B cell (primary cell): Measurements from ENCODE around the gene PDE4B. TPM values are rescaled to one million over a fixed set of nuclear protein-coding genes. Genes with fewer than 3 reads are reported as not detected.

Experiments used
- ATAC-seq: fragments of 200-7000 bp; cut with Tn5 transposase; one replicate; pipeline ENCODE4 v1.10.0; 2021; ENCODE audit warnings: low read depth, mild to moderate bottlenecking, moderate number of reproducible peaks, moderate library complexity
- CTCF ChIA-PET: fragments of 350-600 bp; sonication (Branson Sonifier 250); formaldehyde crosslinking; loops from one replicate; lab custom pipeline; 2021; ENCODE audit warnings: antibody characterized with exemption, inconsistent platforms; lab: Charles Lee
- POLR2A ChIA-PET: fragments of 350-600 bp; sonication (Branson Sonifier 250); formaldehyde crosslinking; loops from one replicate; lab custom pipeline; 2021; ENCODE audit warnings: antibody characterized with exemption; lab: Charles Lee
- DNase-seq: peaks from one replicate; pipeline ENCODE4 v3.0.0; 2013
- H2AFZ ChIP-seq: 2 replicates; pipeline ENCODE4 v1.6.1; 2012; ENCODE audit warnings: mild to moderate bottlenecking, low read depth, low read length; ENCODE audit not compliant: insufficient read depth, poor library complexity, severe bottlenecking
- H3K27ac ChIP-seq, 2 donors: 1 replicate in 1 of 2; 2 replicates in 1 of 2; pipeline ENCODE4 v1.5.1; 2012 to 2013; ENCODE audit warnings: low read length in 2 of 2, mild to moderate bottlenecking in 2 of 2, moderate library complexity in 1 of 2
- H3K27me3 ChIP-seq, 4 experiments: fragments of 200-600 bp in 1 of 4; sonication (generic) in 1 of 4; replicated peaks in 1 of 4; 1 replicate in 2 of 4; 2 replicates in 2 of 4; pipeline versions ENCODE4 v1.6.1 to v1.7.0; 2013 to 2016; ENCODE audit warnings: low read length in 3 of 4, mild to moderate bottlenecking in 2 of 4, mixed read lengths in 1 of 4, moderate library complexity in 1 of 4; ENCODE audit not compliant: insufficient read depth in 4 of 4, control insufficient read depth in 3 of 4; ENCODE audit errors: control extremely low read depth in 1 of 4
- H3K36me3 ChIP-seq, 2 experiments: replicated peaks in 1 of 2; 1 replicate in 1 of 2; 2 replicates in 1 of 2; pipeline versions ENCODE4 v1.6.1 to v1.7.1; 2013; ENCODE audit warnings: low read length in 1 of 2; ENCODE audit not compliant: insufficient read depth in 2 of 2, control insufficient read depth in 1 of 2; ENCODE audit errors: control extremely low read depth in 1 of 2, extremely low read depth in 1 of 2
- H3K4me1 ChIP-seq, 2 donors: fragments of 200-600 bp in 1 of 2; sonication (generic) in 1 of 2; 1 replicate in 1 of 2; 2 replicates in 1 of 2; pipeline versions ENCODE4 v1.5.1 to v1.6.1; 2013 to 2017; ENCODE audit warnings: low read length in 2 of 2; ENCODE audit not compliant: control insufficient read depth in 2 of 2, insufficient read depth in 2 of 2
- H3K4me2 ChIP-seq: replicated peaks from 2 replicates; pipeline ENCODE3; 2012; ENCODE audit warnings: mild to moderate bottlenecking, low read depth, low read length; ENCODE audit not compliant: poor library complexity, severe bottlenecking
- H3K4me3 ChIP-seq, 5 experiments: fragments of 200-600 bp in 1 of 5; sonication (generic) in 1 of 5; 1 replicate in 3 of 5; 2 replicates in 2 of 5; pipeline versions ENCODE4 v1.5.1 to v1.7.0; 2011 to 2016; ENCODE audit warnings: low read length in 4 of 5, mild to moderate bottlenecking in 4 of 5, low read depth in 2 of 5, control low read depth in 1 of 5, moderate library complexity in 1 of 5; ENCODE audit not compliant: insufficient read depth in 1 of 5; ENCODE audit errors: control extremely low read depth in 1 of 5, extremely low read depth in 1 of 5
- H3K79me2 ChIP-seq: fragments of 200-600 bp; sonication (generic); one replicate; pipeline ENCODE4 v1.6.0; 2016; ENCODE audit warnings: low read length; ENCODE audit not compliant: control insufficient read depth, insufficient read depth
- H3K9ac ChIP-seq: fragments of 200-600 bp; sonication (generic); 2 replicates; pipeline ENCODE4 v1.6.1; 2017; ENCODE audit warnings: mild to moderate bottlenecking, low read length, moderate library complexity
- H3K9me3 ChIP-seq, 3 donors: one replicate each; pipeline versions ENCODE4 v1.6.1 to v1.7.1; 2013; ENCODE audit warnings: low read length in 2 of 3; ENCODE audit not compliant: control insufficient read depth in 2 of 3, insufficient read depth in 1 of 3; ENCODE audit errors: control extremely low read depth in 1 of 3
- H4K20me1 ChIP-seq: 2 replicates; pipeline ENCODE4 v1.6.0; 2012; ENCODE audit warnings: mild to moderate bottlenecking, low read length; ENCODE audit not compliant: insufficient read depth, control insufficient read depth, poor library complexity, severe bottlenecking
- H3K27ac Mint-ChIP-seq: one replicate; pipeline ENCODE4 v1.8.0; 2021; ENCODE audit warnings: mixed read lengths
- H3K27me3 Mint-ChIP-seq: one replicate; pipeline ENCODE4 v1.8.0; 2021; ENCODE audit warnings: mixed read lengths
- H3K4me1 Mint-ChIP-seq: one replicate; pipeline ENCODE4 v1.8.0; 2021; ENCODE audit warnings: mixed read lengths
- H3K4me3 Mint-ChIP-seq: one replicate; pipeline ENCODE4 v1.8.0; 2021; ENCODE audit warnings: mixed read lengths
- H3K9me3 Mint-ChIP-seq: one replicate; pipeline ENCODE4 v1.8.0; 2022; ENCODE audit warnings: mixed read lengths; ENCODE audit not compliant: insufficient read depth
- CTCF ChIP-seq: fragments of 200-600 bp; IDR thresholded peaks from one replicate; pipeline ENCODE4 v1.8.0; 2022; ENCODE audit warnings: antibody characterized with exemption, mild to moderate bottlenecking
- EZH2 ChIP-seq: IDR thresholded peaks from 2 replicates; pipeline ENCODE4 v1.6.1; 2012; ENCODE audit warnings: borderline replicate concordance, low read depth, mild to moderate bottlenecking, moderate library complexity, low read length; ENCODE audit not compliant: insufficient read depth, poor library complexity, severe bottlenecking
- WGBS: methylation state at CpG from one replicate; pipeline ENCODE4 v1.1.5; 2013; ENCODE audit warnings: missing lambda C conversion rate; ENCODE audit not compliant: insufficient coverage; 5-methylcytosine and 5-hydroxymethylcytosine counted together
- intact Hi-C: fragments of 100-400 bp; cut with micrococcal nuclease; formaldehyde crosslinking; loops from one replicate; pipeline ENCODE4 v1.10.0; 2022
- polyA plus RNA-seq: library from polyadenylated mRNA; depleted of rRNA; stranded (reverse); fragments of >200 nt; gene quantifications from 2 replicates; pipeline ENCODE4 v1.2.3, GENCODE V29; 2012
- total RNA-seq, 2 donors: library from RNA; stranded (reverse); fragments of 120-200 nt in 1 of 2; gene quantifications; 1 replicate in 1 of 2; 2 replicates in 1 of 2; pipeline versions ENCODE4 v1.2.3 to v1.2.4, GENCODE V29; 2013 to 2022

Gene PDE4B
- total and polyA plus RNA-seq, 2 donors (not counting 1 experiment from before 2014, with no cell fraction given) = 63.7 to 242 TPM

GRCh38 chr1:65804584-65804983 lies 11.9 kb downstream of the PDE4B start:
- no peak for DNase-seq
- Histone ChIP-seq H3K9me3 (peaks cover 0 to 1% (median 0%) of the 10 kb centered on the region in 3 donors), H4K20me1 (no peaks in the 10 kb centered on the region), H3K36me3 (no peaks in the 10 kb centered on the region), H3K4me2 (no peak overlapping the region), H3K27ac (no peak overlapping the region), H2AFZ (no peak overlapping the region), H3K79me2 (no peaks in the 10 kb centered on the region), H3K9ac (no peak overlapping the region), H3K4me1 (no peaks in the 10 kb centered on the region), H3K27me3 (peaks cover 0 to 3% (median 0%) of the 10 kb centered on the region in 4 experiments), H3K4me3 (no peak overlapping the region)
- ChIA-PET POLR2A (no interaction called here), CTCF (no interaction called here)
- H3K4me3 Mint-ChIP-seq = no peak overlapping the region
- no peaks in the 10 kb centered on the region for H3K4me1 Mint-ChIP-seq
- no peak overlapping the region for H3K27ac Mint-ChIP-seq
- intact Hi-C loops = no loop called here
- WGBS = no CpG with 5 or more reads among the region's 1 CpG
- no peak for ATAC-seq
- no peaks in the 10 kb centered on the region for H3K9me3 Mint-ChIP-seq
- TF ChIP-seq EZH2 (no peak), CTCF (no peak)
- H3K27me3 Mint-ChIP-seq = peaks cover 12% of the 10 kb centered on the region

GRCh38 chr1:65812065-65812464 lies 19.4 kb downstream of the PDE4B start:
- no peaks in the 10 kb centered on the region for H3K9me3 Mint-ChIP-seq
- H4K20me1 ChIP-seq = no peaks in the 10 kb centered on the region
- H3K27me3 ChIP-seq = peaks cover 0 to 2% (median 0%) of the 10 kb centered on the region in 4 experiments
- no peak overlapping the region for H3K4me3 ChIP-seq
- WGBS = 0% methylated on average over 1 of the region's 1 CpG
- H3K9me3 ChIP-seq = no peaks in the 10 kb centered on the region
- peaks cover 4% of the 10 kb centered on the region for H3K4me1 Mint-ChIP-seq
- H3K4me1 ChIP-seq = peaks cover 0 to 4% of the 10 kb centered on the region in 2 donors
- peaks cover 11% of the 10 kb centered on the region for H3K27me3 Mint-ChIP-seq
- no peak overlapping the region for H3K9ac ChIP-seq
- POLR2A ChIA-PET = no interaction called here
- no peak overlapping the region for H3K27ac Mint-ChIP-seq
- CTCF ChIA-PET = no interaction called here
- no peak overlapping the region for H3K27ac ChIP-seq
- H3K79me2 ChIP-seq = no peaks in the 10 kb centered on the region
- peak overlapping the region; percentile 69 for H2AFZ ChIP-seq
- peak; percentile 19 for DNase-seq
- no peak overlapping the region for H3K4me3 Mint-ChIP-seq
- no peak for ATAC-seq
- intact Hi-C loops = no loop called here
- TF ChIP-seq CTCF (no peak), EZH2 (no peak)
- H3K4me2 ChIP-seq = no peak overlapping the region
- no peaks in the 10 kb centered on the region for H3K36me3 ChIP-seq
